Measurements from ENCODE around the gene HNRNPA0. TPM values are rescaled to one million over a fixed set of nuclear protein-coding genes. Genes with fewer than 3 reads are reported as not detected.

HNRNPA0 gene
- total and polyA plus RNA-seq, 2 of the 4 experiments (the other 2 are of a cell fraction): 5.2 to 12.2 TPM

- Histone ChIP-seq H3K56ac (ENCODE audit: extremely low read depth, insufficient read depth, low read length) (no peak overlapping the region), H3K4me1 (ENCODE audit: control insufficient read depth, insufficient read depth, low read length) (no peaks in the 10 kb centered on the region; the same call in none of the 2 replicates), H4K5ac (ENCODE audit: low read depth, low read length) (no peak overlapping the region), H3K18ac (ENCODE audit: low read depth, low read length) (no peak overlapping the region), H3K36me3 (ENCODE audit: control insufficient read depth, insufficient read depth, low read length) (no peaks in the 10 kb centered on the region), H2BK5ac (ENCODE audit: low read depth, low read length, poor library complexity, severe bottlenecking) (no peak overlapping the region), H2BK120ac (ENCODE audit: low read depth, low read length) (no peak overlapping the region), H2BK20ac (ENCODE audit: low read depth, low read length) (no peak overlapping the region), H3K27me3 (ENCODE audit: control insufficient read depth, insufficient read depth, low read length) (no peaks in the 10 kb centered on the region; the same call in none of the 2 replicates), H3K9ac (ENCODE audit: low read depth, low read length) (no peak overlapping the region), H4K20me1 (ENCODE audit: insufficient read depth, low read length) (no peaks in the 10 kb centered on the region), H2AK5ac (ENCODE audit: low read depth, low read length) (no peak overlapping the region), H3K14ac (replicated peaks; ENCODE audit: low read depth, low read length) (no peak overlapping the region), H2AK9ac (replicated peaks; ENCODE audit: low read depth, low read length, poor library complexity) (no peak overlapping the region), H2BK15ac (ENCODE audit: low read depth, low read length) (no peak overlapping the region), H2AFZ (replicated peaks; ENCODE audit: low read length, poor library complexity) (no peak overlapping the region), H3K27ac (ENCODE audit: insufficient read depth, low read length) (no peak overlapping the region), H3K9me3 (ENCODE audit: control insufficient read depth, insufficient read depth, low read length) (no peaks in the 10 kb centered on the region), H4K91ac (ENCODE audit: insufficient read depth, low read depth, low read length) (no peak overlapping the region), H3K4me2 (ENCODE audit: low read depth, low read length) (no peak overlapping the region), H3K79me1 (ENCODE audit: low read depth in 1 of 2, low read length in 2 of 2) (no peaks in the 10 kb centered on the region; a peak in 1 of 4 replicates), H4K8ac (ENCODE audit: low read depth in 2 of 2, low read length in 2 of 2) (no peak overlapping the region), H3K9me1 (ENCODE audit: insufficient read depth, low read length) (no peaks in the 10 kb centered on the region; the same call in 1 of the 2 replicates), H3K4me3 (ENCODE audit: insufficient read depth, low read depth, low read length) (no peak overlapping the region), H3K4ac (ENCODE audit: low read depth, low read length) (no peak overlapping the region), H3K23ac (ENCODE audit: low read depth, low read length) (no peak overlapping the region)
- DNase-seq (no peak), ATAC-seq (ENCODE audit: low read depth) (no peak)
- no TSS peak for BruUV-seq (replicated peaks)
- CTCF ChIA-PET: no interaction called here
- TF ChIP-seq, protein P1, sequence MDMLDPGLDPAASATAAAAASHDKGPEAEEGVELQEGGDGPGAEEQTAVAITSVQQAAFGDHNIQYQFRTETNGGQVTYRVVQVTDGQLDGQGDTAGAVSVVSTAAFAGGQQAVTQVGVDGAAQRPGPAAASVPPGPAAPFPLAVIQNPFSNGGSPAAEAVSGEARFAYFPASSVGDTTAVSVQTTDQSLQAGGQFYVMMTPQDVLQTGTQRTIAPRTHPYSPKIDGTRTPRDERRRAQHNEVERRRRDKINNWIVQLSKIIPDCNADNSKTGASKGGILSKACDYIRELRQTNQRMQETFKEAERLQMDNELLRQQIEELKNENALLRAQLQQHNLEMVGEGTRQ (IDR thresholded peaks at IDR 0.05; ENCODE audit: low read depth, low read length): no peak
- TF ChIP-seq RFX5 (IDR thresholded peaks at IDR 0.05; ENCODE audit: low read depth, low read length) (no peak), SMC3 (IDR thresholded peaks at IDR 0.05; ENCODE audit: low read depth, low read length) (no peak), FOS (IDR thresholded peaks at IDR 0.05; ENCODE audit: low read depth, low read length) (no peak), MXI1 (IDR thresholded peaks at IDR 0.05; ENCODE audit: borderline replicate concordance, low read depth, low read length) (no peak), NFE2L2 (IDR thresholded peaks at IDR 0.05; ENCODE audit: low read depth, low read length) (no peak), BHLHE40 (IDR thresholded peaks at IDR 0.05; ENCODE audit: low read depth, low read length) (no peak), MAFK (IDR thresholded peaks at IDR 0.05; ENCODE audit: low read depth, low read length) (no peak), RAD21 (IDR thresholded peaks at IDR 0.05; ENCODE audit: low read length) (no peak), CEBPB (IDR thresholded peaks at IDR 0.05; ENCODE audit: low read depth, low read length) (no peak), CHD1 (IDR thresholded peaks at IDR 0.05; ENCODE audit: low read depth, low read length) (no peak), POLR2A (IDR thresholded peaks at IDR 0.05; ENCODE audit: low read depth, low read length) (no peak), RCOR1 (IDR thresholded peaks at IDR 0.05; ENCODE audit: insufficient replicate concordance, low read length) (no peak), CTCF (conservative IDR thresholded peaks at IDR 0.05; ENCODE audit: low read depth, low read length) (no peak), MAZ (IDR thresholded peaks at IDR 0.05; ENCODE audit: borderline replicate concordance, low read depth, low read length) (no peak)
- TF ChIP-seq, protein P2, sequence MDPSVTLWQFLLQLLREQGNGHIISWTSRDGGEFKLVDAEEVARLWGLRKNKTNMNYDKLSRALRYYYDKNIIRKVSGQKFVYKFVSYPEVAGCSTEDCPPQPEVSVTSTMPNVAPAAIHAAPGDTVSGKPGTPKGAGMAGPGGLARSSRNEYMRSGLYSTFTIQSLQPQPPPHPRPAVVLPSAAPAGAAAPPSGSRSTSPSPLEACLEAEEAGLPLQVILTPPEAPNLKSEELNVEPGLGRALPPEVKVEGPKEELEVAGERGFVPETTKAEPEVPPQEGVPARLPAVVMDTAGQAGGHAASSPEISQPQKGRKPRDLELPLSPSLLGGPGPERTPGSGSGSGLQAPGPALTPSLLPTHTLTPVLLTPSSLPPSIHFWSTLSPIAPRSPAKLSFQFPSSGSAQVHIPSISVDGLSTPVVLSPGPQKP (IDR thresholded peaks at IDR 0.05; ENCODE audit: borderline replicate concordance, low read depth, low read length): no peak
- dilution Hi-C loops (cut with HindIII; ENCODE audit: low sequenced_read_pairs, unreplicated experiment): no loop called here
- POLR2A ChIA-PET (ENCODE audit: unreplicated experiment): no interaction called here
- no CpG with 5 or more reads among the region's 4 CpGs for WGBS, 2 experiments (ENCODE audit: extremely low coverage in 2 of 2, insufficient read length in 1 of 2)
- in situ Hi-C loops (cut with MboI; ENCODE audit: low sequenced_read_pairs): loop anchor here (5.0 to 25.0 kb wide), 2 partner anchors 82 to 427 kb away; no protein-coding TSS in a partner anchor
- intact Hi-C loops (cut with micrococcal nuclease): loop anchor here (10.0 kb wide), 1 partner anchor 415 kb away; no protein-coding TSS in a partner anchor
Measured at GRCh38 chr5:137739737-137740136, 14.4 kb downstream of the HNRNPA0 start.

Data from IMR-90 (cell line).